ENCODE results near the gene ZGRF1.
"Not testable (repeated sequence)": the region's sequence is repeated elsewhere in the genome, so short reads cannot be mapped to it uniquely, and the experiment has no call there.

Gene ZGRF1

GRCh38 chr4:112550728-112551127, 86.0 kb downstream of the ZGRF1 start:
- no peak for DNase-seq (ENCODE audit: low read depth)

DNA sequence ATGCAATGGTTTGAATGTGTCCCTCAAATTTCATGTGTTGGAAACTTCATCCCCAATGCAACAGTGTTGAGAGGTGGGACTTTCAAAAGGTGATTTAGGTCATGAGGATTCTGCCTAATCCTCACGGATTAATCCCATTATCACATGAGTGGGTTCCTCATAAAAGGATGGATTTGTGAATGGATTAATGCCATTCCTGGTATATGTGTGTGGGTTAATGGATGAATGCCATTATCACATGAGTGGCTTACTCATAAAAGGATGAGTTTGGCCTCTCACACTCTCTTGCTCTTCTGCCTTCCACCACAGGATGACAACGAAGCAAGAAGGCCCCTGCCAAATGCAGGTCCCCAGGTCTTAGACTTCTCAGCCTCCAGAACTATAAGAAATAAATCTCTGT, 90.2 kb downstream of the ZGRF1 start:
- DNase-seq (ENCODE audit: low read depth): no peak

- no peak for DNase-seq (ENCODE audit: low read depth)
Measured at GRCh38 chr4:112545346-112545745, 91.4 kb downstream of the ZGRF1 start.

DNA sequence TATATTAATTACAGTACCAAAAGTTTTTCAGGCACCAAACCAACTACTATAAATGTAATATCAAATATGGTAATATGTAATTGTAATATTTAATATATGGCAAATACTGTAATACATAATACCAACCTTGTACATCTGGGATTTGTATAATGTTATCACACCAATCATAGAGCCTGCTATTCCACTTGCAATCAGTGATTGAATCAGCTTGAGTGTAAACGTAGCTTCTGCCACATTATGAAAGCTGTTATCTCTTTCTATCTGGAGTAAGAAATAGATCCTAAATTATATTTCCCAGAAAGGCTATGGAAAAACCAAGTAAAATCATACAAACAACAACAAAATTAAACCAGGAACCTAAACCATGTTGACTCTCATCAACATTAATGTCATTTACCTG, 96.0 kb downstream of the ZGRF1 start:
- DNase-seq (ENCODE audit: low read depth): no peak

GRCh38 chr4:112536123-112536522, 100.6 kb downstream of the ZGRF1 start:
- DNase-seq (ENCODE audit: low read depth): no peak

- no peak for DNase-seq (ENCODE audit: low read depth)
Measured at GRCh38 chr4:112532267-112532666, 104.4 kb downstream of the ZGRF1 start.

DNA sequence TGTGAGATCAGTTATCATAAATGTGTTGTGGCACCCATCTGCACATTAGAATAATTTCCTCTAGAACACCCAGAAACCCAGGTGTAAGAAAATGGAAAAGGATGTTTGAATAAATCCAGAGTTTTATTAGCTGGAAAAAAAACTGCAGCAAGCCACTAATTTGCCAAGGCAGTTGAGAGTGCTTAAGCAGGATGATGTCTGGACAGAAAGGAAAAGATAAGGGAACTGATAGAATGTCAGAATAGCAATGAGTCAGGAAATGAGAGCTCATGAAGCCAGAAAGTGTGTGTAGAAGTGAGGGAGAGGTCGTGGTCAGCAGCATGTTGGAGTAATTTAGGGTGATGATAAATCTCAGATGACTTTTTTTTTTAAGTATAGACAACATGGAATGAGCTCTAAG, 105.6 kb downstream of the ZGRF1 start:
- no peak for DNase-seq (ENCODE audit: low read depth)

DNA sequence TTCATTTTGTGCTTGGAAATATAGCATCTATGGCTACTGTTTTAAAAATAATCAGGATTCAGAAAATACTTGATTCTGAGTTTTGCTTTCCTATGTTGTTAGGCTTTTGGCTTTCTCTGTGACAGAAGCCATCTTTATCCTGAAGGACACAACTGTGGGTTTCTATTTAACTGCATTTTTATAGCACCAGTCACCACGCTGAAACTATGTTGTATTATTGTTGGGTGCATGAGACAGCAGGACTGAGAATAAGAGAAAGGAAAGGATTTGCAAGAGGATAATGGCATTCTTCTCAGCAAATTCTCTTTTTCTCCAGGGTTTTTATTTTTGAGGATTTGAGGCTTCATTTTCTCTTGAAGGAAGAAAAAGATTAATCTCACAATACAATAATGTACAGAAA, 110.6 kb downstream of the ZGRF1 start:
- no peak for DNase-seq (ENCODE audit: low read depth)

DNA sequence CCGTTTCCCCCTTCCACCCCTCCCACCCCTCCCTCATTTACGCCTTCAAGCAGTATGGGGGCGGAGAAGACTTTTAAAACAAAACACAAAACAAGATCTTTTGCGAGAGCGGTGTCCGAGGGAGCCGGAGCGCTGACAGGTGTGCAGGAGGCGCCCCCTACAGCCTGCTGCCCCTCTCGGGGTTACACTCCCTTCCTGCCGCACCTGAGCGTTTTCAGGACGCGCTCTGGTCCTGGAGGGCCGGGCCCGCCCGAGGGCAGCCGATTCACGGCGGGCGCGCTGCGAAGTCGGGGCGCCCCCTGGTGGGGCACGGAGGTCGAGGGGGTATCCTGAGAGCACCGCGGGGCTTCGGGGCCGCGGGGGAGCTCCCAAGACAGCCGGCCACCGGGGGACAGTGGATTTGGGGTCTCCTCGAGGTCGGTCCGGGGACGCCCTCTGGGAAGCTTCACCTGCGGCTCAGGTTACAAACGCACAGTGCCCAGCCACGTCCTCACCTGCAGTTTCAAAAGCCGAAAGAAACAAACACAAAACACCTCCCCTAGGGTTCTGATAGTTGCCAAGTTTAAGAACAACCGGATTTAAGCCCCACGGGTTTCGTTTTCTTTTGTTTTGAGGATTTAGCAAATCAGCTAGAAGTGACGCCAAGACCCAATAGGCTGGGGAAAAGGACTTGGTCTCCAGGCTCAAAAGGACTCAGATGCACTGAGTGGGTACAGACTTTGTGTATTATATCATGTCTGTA, 112.8 kb downstream of the ZGRF1 start:
- DNase-seq (ENCODE audit: low read depth): peak; percentile 69

DNA sequence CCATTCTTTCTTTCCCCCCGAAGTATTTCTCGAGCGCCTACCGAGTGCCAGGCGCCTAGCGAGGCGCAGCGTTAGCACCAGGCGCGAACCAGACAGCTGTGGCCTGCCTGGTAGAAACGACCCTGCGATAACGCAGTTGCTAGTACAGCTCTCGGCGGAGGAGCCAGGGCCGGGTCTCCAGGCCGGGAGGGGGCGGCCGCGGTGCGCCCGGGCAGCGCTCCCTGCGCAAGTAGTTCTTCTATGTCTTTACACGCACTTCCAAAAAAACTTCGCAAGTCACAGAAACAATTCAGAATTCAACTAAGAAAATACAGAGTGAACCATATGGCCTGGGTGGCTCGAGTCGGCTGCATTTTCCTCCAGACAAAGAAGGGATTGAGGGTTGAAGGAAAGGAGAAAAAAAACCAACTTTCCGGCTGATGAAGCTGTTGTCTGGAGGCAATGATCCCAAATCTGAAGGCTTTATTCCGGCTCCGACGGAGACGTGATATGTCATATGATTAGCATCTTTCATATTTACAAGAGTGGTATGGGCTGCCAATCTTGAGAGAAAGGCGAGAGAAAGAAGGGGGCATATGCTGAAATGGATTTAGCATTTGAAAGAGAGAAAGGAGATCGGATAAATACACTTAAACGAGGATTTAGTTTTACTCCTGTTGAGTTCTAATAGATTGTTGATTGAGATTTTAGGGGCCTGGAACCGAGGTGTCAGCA, 113.5 kb downstream of the ZGRF1 start:
- DNase-seq (ENCODE audit: low read depth): peak; percentile 32

DNA sequence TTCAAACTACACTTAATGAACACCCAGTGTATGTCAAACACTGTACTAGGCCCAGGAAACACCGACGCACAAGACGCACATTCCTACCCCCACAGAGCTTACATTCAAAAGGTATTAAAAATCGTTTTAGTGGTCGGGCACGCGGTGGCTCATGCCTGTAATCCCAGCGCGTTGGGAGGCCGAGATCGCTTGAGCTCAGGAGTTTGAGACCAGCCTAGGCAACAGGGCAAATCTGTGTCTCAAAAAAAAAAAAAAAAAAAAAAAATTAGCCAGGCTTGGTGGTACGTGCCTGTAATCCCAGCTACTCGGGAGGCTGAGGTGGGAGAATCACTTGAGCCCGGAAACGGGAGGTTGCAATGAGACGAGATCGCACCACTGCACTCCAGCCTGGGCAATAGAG, 114.3 kb downstream of the ZGRF1 start:
- DNase-seq (ENCODE audit: low read depth): not testable (repeated sequence)

DNA sequence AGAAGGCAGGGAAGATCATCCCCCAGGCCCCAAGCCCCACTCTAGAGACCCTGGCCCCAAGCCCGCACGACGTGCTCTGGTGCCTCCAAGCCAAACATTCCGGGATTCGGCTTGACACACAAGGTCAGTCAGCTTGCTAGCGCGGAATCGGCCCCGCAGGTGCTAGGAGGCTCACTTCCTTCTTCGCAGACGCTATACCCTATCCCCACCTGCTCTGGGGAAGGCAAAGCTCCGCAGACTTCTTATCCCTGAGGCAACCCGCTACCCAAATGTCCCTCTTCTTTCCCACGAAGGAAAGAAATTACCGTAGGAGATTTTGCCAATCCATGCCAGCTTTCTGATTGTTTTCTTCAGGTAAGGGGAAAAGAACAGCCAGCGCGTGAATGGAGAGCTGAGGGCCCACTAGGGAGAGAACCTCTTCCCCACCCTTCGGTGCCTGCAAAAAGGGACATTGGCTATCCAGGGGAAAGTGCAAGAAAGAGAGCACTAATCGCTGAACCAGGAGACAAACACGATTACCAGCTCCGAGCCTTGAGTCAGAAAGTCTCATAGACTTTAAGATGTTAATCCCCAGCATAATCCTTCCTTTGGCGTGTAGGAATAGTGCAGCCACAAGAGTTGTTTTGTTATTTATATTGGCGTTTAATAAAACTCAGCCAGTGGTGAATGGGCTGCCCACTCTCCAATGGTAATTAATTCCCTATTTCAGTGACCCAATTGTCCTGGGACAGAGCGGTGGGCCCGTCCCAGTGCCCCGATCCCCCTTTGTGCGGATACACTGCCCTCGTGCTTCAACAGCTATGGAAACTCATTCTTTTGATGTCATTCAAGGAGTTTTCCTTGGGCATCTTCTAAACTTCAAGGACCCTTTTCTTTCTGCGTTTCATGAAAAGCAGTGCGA, 115.3 kb downstream of the ZGRF1 start:
- no peak for DNase-seq (ENCODE audit: low read depth)

DNA sequence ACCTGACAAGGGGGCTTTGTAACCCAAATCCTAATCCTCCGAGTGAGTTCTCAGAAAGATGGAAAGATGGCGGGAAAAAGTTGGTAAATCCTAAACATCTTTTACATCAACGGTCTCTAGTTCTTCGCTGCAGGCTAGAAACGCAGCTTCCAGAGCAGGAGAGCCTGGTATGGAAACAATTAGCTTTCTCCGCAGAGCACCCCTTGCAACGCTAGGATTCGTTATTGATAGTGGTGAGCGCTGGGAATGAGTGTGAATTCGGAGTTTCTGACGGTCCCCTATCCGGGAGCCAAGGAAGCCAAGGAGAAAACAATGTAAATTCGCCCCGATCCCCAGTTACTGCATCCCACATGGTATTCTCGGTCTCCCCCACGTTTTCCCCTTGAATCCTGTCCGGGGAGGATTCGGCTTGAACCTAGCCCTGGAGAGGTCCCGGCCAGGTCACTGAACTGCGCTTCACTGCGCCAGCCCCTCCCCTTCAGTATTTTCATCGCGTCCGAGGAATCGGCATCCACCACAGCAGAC, 116.0 kb downstream of the ZGRF1 start:
- DNase-seq (ENCODE audit: low read depth): no peak

DNA sequence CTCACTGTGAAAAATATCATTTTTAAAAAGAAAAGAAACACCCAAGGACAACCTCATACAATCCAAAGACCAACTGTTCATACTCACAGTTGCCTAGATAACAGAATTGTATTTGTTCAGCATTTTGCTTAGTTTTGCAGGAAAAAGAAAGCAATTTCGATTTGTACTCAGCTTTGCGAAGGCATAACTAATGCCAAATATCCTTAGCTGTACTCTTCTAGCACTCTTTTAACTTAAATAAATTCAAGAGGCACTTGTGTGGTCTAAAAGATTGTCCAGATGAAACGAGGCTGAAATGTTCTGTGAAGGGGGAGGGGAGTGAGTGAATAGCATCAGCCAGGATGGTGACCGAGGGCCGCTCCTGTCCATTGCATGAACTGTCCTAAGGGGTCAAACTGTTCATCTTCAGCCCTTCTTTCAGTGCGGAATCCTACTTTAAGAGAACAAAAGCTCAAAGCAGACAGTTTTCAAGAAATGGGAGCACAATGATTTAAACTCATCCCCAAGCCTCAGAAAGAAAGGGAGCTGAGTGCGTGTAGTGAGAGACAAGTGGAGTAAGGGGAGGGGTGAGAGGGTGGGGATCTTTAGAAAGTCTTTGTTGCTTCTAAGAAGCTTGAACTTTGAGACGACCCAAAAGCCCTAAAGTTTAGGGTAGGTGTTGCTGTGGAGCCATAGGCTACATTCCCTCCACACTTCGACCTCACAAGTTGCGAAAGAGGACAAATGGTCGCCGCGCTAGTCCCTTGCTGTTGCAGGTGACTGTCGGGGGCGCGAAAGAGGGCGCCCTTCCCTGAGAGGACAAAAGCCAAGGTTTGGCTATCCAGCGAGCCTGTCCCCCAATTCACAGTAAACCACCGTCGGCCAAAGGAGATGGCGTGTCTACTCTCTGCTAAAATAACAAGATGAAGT, 116.8 kb downstream of the ZGRF1 start:
- no peak for DNase-seq (ENCODE audit: low read depth)

- DNase-seq (ENCODE audit: low read depth): no peak
Measured at GRCh38 chr4:112518675-112519074, 118.0 kb downstream of the ZGRF1 start.

DNA sequence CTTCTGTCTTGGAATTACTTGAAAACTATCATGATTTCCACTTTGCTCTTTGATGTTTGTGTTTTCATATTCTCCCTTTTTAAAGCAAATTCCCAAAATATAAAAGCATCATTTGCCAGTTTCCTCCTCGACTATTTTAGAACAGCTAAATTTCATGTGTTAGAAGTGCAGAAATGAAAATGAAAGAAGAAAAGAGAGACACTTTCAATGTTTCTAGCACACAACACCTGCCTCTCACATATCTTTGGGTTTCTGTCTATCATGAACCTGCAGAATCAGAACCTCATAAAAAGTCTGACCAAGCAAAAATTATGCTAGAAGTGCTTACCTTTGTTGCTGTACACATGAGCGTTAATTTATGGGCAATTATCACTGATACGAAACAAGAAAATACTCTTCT, 118.8 kb downstream of the ZGRF1 start:
- no peak for DNase-seq (ENCODE audit: low read depth)

- no peak for DNase-seq (ENCODE audit: low read depth)
Measured at GRCh38 chr4:112517067-112517634, 119.6 kb downstream of the ZGRF1 start.

DNA sequence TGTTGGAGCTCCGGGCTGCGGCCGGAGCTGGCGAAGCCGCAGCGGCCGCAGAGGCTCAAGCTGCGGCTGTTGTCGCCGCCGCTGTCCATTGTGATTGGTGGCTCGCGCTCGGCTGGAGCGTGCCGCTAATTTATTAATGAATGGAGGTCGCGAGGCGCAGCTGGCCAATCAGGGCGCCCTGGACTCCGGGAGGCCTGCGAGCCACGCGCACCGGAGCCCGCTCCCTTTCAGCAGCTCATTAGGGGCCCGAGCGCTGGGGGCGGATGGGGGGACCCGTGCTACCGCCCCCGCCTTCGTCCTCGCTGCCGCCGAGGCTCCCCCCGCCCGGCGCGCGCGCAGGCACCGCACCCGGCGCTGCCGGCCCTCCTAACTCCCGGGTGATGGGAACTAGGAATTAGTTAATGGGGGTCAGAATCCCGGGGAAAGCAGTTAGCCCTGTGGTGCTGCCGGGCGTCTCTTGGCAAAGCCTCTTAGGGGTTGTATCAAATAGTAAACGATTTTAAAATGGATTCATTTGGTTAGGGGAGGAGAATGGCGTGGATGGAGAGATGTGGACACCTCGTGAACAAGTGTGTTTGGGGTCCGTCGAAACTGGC, 120.1 kb downstream of the ZGRF1 start:
- DNase-seq (ENCODE audit: low read depth): no peak

DNA sequence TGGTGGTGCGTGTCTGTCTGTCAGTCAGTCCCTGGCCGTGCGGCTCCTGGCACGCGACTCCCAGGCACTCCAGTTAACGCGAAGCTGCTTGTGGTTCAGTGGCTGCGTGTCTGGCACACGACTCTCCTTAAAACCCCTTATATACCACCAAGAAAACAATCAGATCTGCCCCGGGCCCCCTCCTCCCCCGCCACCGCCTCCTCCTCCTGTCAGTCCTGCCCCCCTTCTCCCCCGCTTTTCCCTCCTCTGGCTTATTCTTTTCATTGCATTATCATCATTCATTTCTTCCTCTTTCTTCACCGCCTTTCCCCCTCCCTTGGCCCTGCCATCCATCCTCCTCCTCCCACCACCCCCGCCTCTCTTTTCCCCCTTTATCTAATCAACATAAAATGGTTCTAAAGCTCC, 120.6 kb downstream of the ZGRF1 start, which contains the start of gene NEUROG2:
NEUROG2 (minus strand) TSS at position 115 of the 405 bp plus-strand sequence. CDS start 705 bp downstream, outside the sequence.
- DNase-seq (ENCODE audit: low read depth): no peak
